ENCODE measurements around the gene NDC1.

NDC1 gene

DNA sequence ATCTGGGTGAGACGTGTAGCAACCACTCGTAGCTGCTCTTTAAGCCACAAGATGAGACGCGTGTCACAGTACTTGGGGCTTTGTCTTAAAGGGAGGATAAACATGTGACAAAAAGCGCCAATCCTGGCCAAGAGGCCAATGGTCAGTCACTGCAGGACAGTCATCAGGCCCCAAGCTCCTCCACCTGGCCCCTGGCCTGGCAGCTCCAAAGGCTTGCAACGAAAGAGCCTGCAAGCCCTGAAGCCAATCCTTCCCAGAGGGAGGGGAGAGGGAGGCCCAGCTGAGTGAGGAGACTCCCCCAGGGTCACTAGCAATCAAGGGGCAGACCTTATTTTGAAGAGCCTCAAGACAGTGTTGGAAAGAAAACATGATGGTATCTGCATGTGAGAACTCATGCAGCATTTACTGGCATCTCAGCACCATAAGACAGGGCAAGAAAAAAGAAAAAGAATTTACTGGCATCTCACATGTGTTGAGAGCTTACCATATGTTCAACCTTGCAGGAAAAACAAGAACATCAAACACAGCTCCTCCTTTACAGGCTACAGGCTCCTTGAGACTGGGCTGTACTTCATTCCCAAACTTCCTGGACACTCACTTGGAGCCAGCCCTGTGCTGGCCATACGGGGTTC is 110.5 kb downstream of the NDC1 start:
- POLR2A ChIA-PET (ENCODE audit: low non-redundant PET): no interaction called here
- H3K27ac ChIP-seq: no peak overlapping the region
- CTCF ChIA-PET: no interaction called here
- TF ChIP-seq, protein P1, sequence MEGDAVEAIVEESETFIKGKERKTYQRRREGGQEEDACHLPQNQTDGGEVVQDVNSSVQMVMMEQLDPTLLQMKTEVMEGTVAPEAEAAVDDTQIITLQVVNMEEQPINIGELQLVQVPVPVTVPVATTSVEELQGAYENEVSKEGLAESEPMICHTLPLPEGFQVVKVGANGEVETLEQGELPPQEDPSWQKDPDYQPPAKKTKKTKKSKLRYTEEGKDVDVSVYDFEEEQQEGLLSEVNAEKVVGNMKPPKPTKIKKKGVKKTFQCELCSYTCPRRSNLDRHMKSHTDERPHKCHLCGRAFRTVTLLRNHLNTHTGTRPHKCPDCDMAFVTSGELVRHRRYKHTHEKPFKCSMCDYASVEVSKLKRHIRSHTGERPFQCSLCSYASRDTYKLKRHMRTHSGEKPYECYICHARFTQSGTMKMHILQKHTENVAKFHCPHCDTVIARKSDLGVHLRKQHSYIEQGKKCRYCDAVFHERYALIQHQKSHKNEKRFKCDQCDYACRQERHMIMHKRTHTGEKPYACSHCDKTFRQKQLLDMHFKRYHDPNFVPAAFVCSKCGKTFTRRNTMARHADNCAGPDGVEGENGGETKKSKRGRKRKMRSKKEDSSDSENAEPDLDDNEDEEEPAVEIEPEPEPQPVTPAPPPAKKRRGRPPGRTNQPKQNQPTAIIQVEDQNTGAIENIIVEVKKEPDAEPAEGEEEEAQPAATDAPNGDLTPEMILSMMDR (conservative IDR thresholded peaks at IDR 0.05; ENCODE audit: low read depth): no peak
- no peak for DNase-seq (ENCODE audit: low spot score)

DNA sequence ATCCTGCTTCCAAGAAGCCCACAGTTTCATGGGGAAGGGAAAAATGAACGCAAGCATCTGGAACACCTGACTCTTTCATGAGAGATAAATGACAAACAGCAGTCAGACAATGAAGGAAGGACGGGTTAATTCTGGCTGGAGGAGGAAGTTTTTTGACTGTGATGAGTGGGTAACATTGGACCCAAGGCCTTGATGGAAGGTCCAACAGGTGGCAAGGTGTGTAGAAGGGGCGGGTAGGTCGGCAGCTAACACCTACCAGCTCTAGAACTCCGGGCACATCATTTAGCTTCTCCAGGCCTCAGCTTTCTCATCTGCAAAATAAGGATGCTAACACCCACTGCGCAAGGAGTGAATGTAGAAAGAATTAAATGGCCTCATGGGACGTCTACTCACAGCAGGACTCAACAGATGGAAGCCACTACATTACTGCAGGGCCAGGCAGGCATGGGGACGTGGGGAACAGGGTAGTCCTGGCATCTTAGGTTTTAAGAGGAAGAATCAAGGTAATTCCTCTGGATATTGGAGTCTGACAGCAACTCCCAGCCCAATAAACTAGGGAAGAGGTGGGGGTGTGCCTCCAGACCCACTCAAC is 112.0 kb downstream of the NDC1 start:
- DNase-seq (ENCODE audit: low spot score): no peak
- POLR2A ChIA-PET (ENCODE audit: low non-redundant PET): no interaction called here
- TF ChIP-seq, protein P1 (conservative IDR thresholded peaks at IDR 0.05; ENCODE audit: low read depth): no peak
- no peak overlapping the region for H3K27ac ChIP-seq
- CTCF ChIA-PET: no interaction called here

DNA sequence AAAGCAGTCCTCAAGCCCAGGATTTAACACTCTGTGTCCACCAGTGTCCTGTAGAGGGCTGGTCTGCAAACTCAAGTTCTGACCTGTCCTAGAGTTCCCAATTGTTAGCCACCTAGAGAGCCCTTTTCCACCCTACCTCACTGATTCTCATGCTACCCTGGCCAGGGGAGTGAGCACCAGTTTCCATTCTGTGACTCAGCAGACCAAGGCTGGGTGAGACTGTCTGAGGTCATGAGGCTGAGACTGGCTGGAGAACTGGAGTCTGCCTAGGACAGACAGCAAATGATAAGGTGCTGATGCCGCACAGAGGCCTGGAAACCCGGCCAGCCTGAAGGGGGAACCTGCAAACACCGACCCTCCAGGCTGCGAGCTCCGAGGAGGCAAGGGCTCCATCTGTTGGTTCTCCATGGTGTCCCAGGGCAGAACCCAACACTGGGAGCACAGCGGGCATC is 112.8 kb downstream of the NDC1 start:
- DNase-seq (ENCODE audit: low spot score): no peak
- no peak overlapping the region for H3K27ac ChIP-seq
- CTCF ChIA-PET: interaction anchor here (0.6 to 1.1 kb wide), 2 partner anchors 175 to 240 kb away, joined by 3 read pairs; no protein-coding TSS in a partner anchor

DNA sequence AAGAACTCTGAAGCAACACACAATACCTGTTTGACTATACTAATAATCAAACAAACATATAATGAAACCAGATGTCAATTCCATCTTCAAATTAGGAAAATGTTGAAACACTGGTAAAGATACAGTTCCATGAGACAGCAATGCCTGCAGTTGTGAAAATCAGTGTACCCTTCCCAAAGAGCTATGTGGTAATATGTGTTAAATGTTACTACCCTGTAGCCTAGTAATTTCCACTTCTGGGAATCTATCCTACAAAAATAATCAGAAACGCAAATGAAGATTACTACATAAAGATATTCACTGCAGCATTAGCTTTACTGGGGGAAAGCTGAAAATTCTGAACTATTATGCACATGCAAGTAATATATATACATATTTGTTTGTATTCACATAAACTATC is 116.1 kb downstream of the NDC1 start:
- CTCF ChIA-PET: interaction anchor here (1.0 kb wide), 1 partner anchor 12 kb away, joined by 4 read pairs; no protein-coding TSS in a partner anchor
- POLR2A ChIA-PET (ENCODE audit: low non-redundant PET): no interaction called here
- TF ChIP-seq, protein P1 (conservative IDR thresholded peaks at IDR 0.05; ENCODE audit: low read depth): no peak
- no peak for DNase-seq (ENCODE audit: low spot score)
- no peak overlapping the region for H3K27ac ChIP-seq

More for the DNA sequence above, 112.8 kb downstream of the NDC1 start:
- POLR2A ChIA-PET (ENCODE audit: low non-redundant PET): interaction anchor here (0.6 kb wide), 1 partner anchor 23 kb away, joined by 9 read pairs; no protein-coding TSS in a partner anchor
- TF ChIP-seq, protein P1 (conservative IDR thresholded peaks at IDR 0.05; ENCODE audit: low read depth): no peak

DNA sequence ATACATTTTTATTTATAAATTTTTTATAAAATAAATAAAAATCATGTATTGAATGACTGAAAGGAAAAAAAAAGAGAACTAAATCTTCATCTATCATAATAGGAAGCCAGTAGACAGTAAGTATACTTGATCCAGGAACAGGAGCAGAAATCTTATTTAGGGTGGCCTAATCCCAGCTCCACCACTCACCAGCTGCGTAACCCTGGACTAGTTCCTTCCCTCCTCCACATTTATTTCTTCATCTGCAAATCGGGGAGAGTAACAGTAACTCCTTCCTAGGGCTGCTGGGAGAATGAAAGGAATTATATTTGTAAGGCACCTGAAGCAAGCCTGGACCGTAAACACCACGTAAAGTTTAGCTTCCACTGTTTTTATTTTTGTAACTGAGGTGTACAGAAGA is 117.0 kb downstream of the NDC1 start:
- TF ChIP-seq, protein P1 (conservative IDR thresholded peaks at IDR 0.05; ENCODE audit: low read depth): no peak
- no peak for DNase-seq (ENCODE audit: low spot score)
- CTCF ChIA-PET: no interaction called here
- H3K27ac ChIP-seq: no peak overlapping the region
- POLR2A ChIA-PET (ENCODE audit: low non-redundant PET): no interaction called here

DNA sequence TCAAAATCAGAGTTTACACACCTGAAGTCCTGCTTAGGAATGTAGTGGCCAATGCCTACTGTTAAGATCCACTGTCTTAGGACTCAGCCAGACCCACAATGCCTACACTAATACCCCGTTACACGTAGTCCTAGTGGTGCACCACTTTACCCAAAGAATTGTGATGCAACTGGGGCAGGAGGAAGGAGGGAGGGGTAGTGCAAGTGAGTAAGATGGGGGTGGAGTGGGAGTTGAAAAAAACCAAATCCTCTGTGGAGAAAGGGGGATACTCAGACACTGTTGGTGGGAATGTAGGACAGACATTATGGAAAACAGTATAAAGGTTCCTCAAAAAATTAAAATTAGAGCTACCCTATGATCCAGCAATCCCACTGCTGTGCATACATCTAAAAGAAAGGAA is 118.6 kb downstream of the NDC1 start:
- ChIA-PET CTCF (no interaction called here), POLR2A (ENCODE audit: low non-redundant PET) (no interaction called here)
- DNase-seq (ENCODE audit: low spot score): no peak
- TF ChIP-seq, protein P1 (conservative IDR thresholded peaks at IDR 0.05; ENCODE audit: low read depth): no peak
- no peak overlapping the region for H3K27ac ChIP-seq

Measured in RWPE1 (cell line).